GM21717 (cell line): Measurements from ENCODE around the gene WDR1.
"Not testable (repeated sequence)": the region's sequence is repeated elsewhere in the genome, so short reads cannot be mapped to it uniquely, and the experiment has no call there.

Experiments used
- ATAC-seq: cut with Tn5 transposase; IDR thresholded peaks from one replicate; pipeline ENCODE4 v1.9.1; 2021; ENCODE audit warnings: mild to moderate bottlenecking, moderate library complexity; ENCODE audit not compliant: unreplicated experiment

Gene WDR1

GRCh38 chr4:10134141-10134540, 17.5 kb upstream of the WDR1 start:
- ATAC-seq, result no peak

GRCh38 chr4:10131202-10131601, 14.6 kb upstream of the WDR1 start:
- no peak for ATAC-seq

GRCh38 chr4:10130178-10130888, 13.7 kb upstream of the WDR1 start:
- no peak for ATAC-seq

GRCh38 chr4:10129196-10130177, 12.9 kb upstream of the WDR1 start:
- no peak for ATAC-seq

GRCh38 chr4:10128761-10129160, 12.2 kb upstream of the WDR1 start:
- ATAC-seq, result no peak

- not testable (repeated sequence) for ATAC-seq
Observed at GRCh38 chr4:10127531-10127930, 10.9 kb upstream of the WDR1 start.

- no peak for ATAC-seq
Observed at GRCh38 chr4:10124167-10124930, 7.8 kb upstream of the WDR1 start.

GRCh38 chr4:10123227-10124101, 6.9 kb upstream of the WDR1 start:
- no peak for ATAC-seq

GRCh38 chr4:10122236-10122932, 5.8 kb upstream of the WDR1 start:
- ATAC-seq, result no peak

- no peak for ATAC-seq
Observed at GRCh38 chr4:10121568-10122208, 5.1 kb upstream of the WDR1 start.

- no peak for ATAC-seq
Observed at GRCh38 chr4:10120943-10121567, 4.5 kb upstream of the WDR1 start.

- ATAC-seq, result no peak
Observed at GRCh38 chr4:10119773-10120172, 3.2 kb upstream of the WDR1 start.

GRCh38 chr4:10119278-10119677, 2.7 kb upstream of the WDR1 start:
- no peak for ATAC-seq

- ATAC-seq, result no peak
Observed at GRCh38 chr4:10118048-10119004, 1.7 kb upstream of the WDR1 start.

GRCh38 chr4:10117359-10118047, 904 bp upstream of the WDR1 start:
- ATAC-seq, result peak; percentile 20

GRCh38 chr4:10115797-10116568, 616 bp downstream of the WDR1 start:
- ATAC-seq, result peak; percentile 43
